Measurements from ENCODE around the gene TEKT5.

DNA sequence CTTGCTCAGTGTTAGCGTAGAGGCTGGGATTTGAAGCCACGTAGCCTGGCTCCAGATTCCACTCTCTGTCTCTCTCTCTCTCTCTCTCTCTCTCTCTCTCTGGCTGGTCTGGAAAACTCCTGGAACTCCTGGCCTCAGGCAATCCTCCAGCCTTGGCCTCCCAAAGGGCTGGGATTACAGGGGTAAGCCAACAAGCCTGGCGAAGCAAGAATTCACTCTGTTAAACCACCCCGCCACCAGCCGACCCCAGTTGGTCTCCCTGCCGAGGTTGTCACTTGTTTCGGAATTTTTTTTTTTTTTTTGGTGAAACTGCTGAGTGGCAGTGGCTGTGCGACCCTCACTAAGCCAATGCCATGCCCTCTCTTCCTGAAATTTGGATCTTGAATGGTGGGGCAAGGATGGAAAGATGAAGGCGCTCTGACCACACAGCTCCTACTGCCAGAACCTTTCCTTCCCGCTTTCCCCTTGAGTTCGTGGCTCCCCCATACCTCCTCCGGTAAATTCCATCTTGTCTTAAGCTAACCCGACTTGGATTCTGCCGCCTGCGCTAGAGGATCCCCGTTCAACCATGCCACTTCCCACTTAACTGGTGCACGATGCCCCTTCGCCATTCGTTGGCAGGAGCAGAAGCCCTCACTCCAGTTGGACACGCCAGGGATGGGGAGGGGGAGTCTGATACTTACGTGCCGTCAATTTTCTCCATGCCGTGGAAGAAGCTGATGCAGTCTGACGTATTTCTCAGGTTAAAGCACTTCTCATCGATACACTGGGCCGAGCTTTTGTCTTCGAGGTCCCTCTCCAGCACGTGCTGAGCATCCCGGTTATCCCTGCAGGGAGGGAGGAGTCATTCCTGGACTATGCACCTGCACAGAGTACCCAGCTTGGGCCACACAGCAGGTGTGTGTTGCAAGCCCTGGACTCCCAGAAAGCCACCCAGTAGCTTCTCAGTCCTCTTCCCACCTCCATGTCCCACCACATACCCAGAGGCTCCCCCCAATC lies 13.1 kb downstream of the TEKT5 start:
- TF ChIP-seq POLR2A (IDR thresholded peaks at IDR 0.05), result no peak
- TF ChIP-seq, protein P1, sequence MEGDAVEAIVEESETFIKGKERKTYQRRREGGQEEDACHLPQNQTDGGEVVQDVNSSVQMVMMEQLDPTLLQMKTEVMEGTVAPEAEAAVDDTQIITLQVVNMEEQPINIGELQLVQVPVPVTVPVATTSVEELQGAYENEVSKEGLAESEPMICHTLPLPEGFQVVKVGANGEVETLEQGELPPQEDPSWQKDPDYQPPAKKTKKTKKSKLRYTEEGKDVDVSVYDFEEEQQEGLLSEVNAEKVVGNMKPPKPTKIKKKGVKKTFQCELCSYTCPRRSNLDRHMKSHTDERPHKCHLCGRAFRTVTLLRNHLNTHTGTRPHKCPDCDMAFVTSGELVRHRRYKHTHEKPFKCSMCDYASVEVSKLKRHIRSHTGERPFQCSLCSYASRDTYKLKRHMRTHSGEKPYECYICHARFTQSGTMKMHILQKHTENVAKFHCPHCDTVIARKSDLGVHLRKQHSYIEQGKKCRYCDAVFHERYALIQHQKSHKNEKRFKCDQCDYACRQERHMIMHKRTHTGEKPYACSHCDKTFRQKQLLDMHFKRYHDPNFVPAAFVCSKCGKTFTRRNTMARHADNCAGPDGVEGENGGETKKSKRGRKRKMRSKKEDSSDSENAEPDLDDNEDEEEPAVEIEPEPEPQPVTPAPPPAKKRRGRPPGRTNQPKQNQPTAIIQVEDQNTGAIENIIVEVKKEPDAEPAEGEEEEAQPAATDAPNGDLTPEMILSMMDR (IDR thresholded peaks at IDR 0.05), result no peak
- no peak for TF ChIP-seq POLR2AphosphoS5 (IDR thresholded peaks at IDR 0.05)

Measured in breast epithelium (tissue), 3 donors.